A549 treated with CpdA at 1 μM for 4 hours (cell line): Measurements from ENCODE around the gene SOX1. TPM values are rescaled to one million over a fixed set of nuclear protein-coding genes. Genes with fewer than 3 reads are reported as not detected.

Source experiments
- total RNA-seq: library from RNA; stranded (reverse); fragments of 200-300 nt; extraction: Qiagen RNA extraction; gene quantifications from 5 replicates; pipeline ENCODE4 v1.2.3, GENCODE V29; 2022; ENCODE audit warnings: low read depth

SOX1 gene
- total RNA-seq: not detected in 5 replicates

DNA sequence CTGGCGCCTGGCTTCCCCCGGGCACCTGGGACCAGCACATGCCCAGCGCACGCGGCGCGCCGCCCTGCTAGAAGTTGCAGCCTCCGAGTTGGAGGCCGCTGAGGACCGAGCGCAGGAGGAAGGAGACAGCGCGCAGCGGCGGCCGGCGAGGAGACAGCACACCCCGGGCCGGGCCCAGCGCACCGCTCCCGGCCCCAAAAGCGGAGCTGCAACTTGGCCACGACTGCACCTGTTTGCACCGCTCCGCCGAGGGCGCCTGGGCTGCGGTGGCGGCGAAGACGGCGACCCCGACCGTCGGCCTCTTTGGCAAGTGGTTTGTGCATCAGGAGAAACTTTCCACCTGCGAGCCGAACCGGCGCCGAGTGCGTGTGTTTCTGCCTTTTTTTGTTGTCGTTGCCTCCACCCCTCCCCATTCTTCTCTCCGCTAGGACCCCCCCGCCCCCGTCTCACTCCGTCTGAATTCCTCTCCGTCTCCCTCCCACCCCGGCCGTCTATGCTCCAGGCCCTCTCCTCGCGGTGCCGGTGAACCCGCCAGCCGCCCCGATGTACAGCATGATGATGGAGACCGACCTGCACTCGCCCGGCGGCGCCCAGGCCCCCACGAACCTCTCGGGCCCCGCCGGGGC lies at the start of gene SOX1:
Gene SOX1 (plus strand): TSS at position 34 of the 626 bp plus-strand sequence. CDS start 510 bp downstream, at position 544.

